Measurements from ENCODE around the gene ARHGAP42.

ARHGAP42 gene

GRCh38 chr11:101028644-101029043 lies 341.6 kb downstream of the ARHGAP42 start:
- Histone ChIP-seq H3K4me3 (no peak overlapping the region), H3K9me3 (ENCODE audit: low read depth, low read length) (no peaks in the 10 kb centered on the region), H3K27ac (no peak overlapping the region), H3K9ac (ENCODE audit: insufficient read length) (no peak overlapping the region), H3K36me3 (ENCODE audit: insufficient read depth, low read length) (no peaks in the 10 kb centered on the region)
- DNase-seq (ENCODE audit: low read depth, low spot score), result no peak
- TF ChIP-seq FOXP2 (optimal IDR thresholded peaks at IDR 0.05; ENCODE audit: control extremely low read depth, extremely low read length, insufficient read depth) (no peak), EZH2 (IDR thresholded peaks at IDR 0.05) (no peak), POLR2AphosphoS5 (IDR thresholded peaks at IDR 0.05; ENCODE audit: borderline replicate concordance, low read depth, low read length) (no peak)

GRCh38 chr11:101030015-101030414 lies 342.9 kb downstream of the ARHGAP42 start:
- H3K27ac ChIP-seq, result no peak overlapping the region
- no peak overlapping the region for H3K9ac ChIP-seq (ENCODE audit: insufficient read length)
- no peak overlapping the region for H3K4me3 ChIP-seq
- DNase-seq (ENCODE audit: low read depth, low spot score), result no peak
- H3K36me3 ChIP-seq (ENCODE audit: insufficient read depth, low read length), result no peaks in the 10 kb centered on the region
- TF ChIP-seq EZH2 (IDR thresholded peaks at IDR 0.05), result no peak
- TF ChIP-seq FOXP2 (optimal IDR thresholded peaks at IDR 0.05; ENCODE audit: control extremely low read depth, extremely low read length, insufficient read depth), result no peak
- no peak for TF ChIP-seq POLR2AphosphoS5 (IDR thresholded peaks at IDR 0.05; ENCODE audit: borderline replicate concordance, low read depth, low read length)
- H3K9me3 ChIP-seq (ENCODE audit: low read depth, low read length), result no peaks in the 10 kb centered on the region

GRCh38 chr11:101030692-101031091 lies 343.6 kb downstream of the ARHGAP42 start:
- no peak for DNase-seq (ENCODE audit: low read depth, low spot score)
- Histone ChIP-seq H3K36me3 (ENCODE audit: insufficient read depth, low read length) (no peaks in the 10 kb centered on the region), H3K9ac (ENCODE audit: insufficient read length) (no peak overlapping the region), H3K9me3 (ENCODE audit: low read depth, low read length) (no peaks in the 10 kb centered on the region), H3K27ac (no peak overlapping the region), H3K4me3 (no peak overlapping the region)
- TF ChIP-seq FOXP2 (optimal IDR thresholded peaks at IDR 0.05; ENCODE audit: control extremely low read depth, extremely low read length, insufficient read depth), result no peak
- TF ChIP-seq POLR2AphosphoS5 (IDR thresholded peaks at IDR 0.05; ENCODE audit: borderline replicate concordance, low read depth, low read length), result no peak

GRCh38 chr11:101031713-101032112 lies 344.6 kb downstream of the ARHGAP42 start:
- H3K36me3 ChIP-seq (ENCODE audit: insufficient read depth, low read length), result no peaks in the 10 kb centered on the region
- TF ChIP-seq EZH2 (IDR thresholded peaks at IDR 0.05), result no peak
- TF ChIP-seq POLR2AphosphoS5 (IDR thresholded peaks at IDR 0.05; ENCODE audit: borderline replicate concordance, low read depth, low read length), result no peak
- TF ChIP-seq FOXP2 (optimal IDR thresholded peaks at IDR 0.05; ENCODE audit: control extremely low read depth, extremely low read length, insufficient read depth), result no peak
- H3K27ac ChIP-seq, result no peak overlapping the region
- DNase-seq (ENCODE audit: low read depth, low spot score), result no peak
- H3K4me3 ChIP-seq, result no peak overlapping the region
- no peak overlapping the region for H3K9ac ChIP-seq (ENCODE audit: insufficient read length)
- no peaks in the 10 kb centered on the region for H3K9me3 ChIP-seq (ENCODE audit: low read depth, low read length)

GRCh38 chr11:101032991-101033390 lies 345.9 kb downstream of the ARHGAP42 start:
- no peak for DNase-seq (ENCODE audit: low read depth, low spot score)
- Histone ChIP-seq H3K9ac (ENCODE audit: insufficient read length) (no peak overlapping the region), H3K4me3 (no peak overlapping the region), H3K36me3 (ENCODE audit: insufficient read depth, low read length) (no peaks in the 10 kb centered on the region), H3K27ac (no peak overlapping the region), H3K9me3 (ENCODE audit: low read depth, low read length) (no peaks in the 10 kb centered on the region)
- TF ChIP-seq POLR2AphosphoS5 (IDR thresholded peaks at IDR 0.05; ENCODE audit: borderline replicate concordance, low read depth, low read length), result no peak
- TF ChIP-seq FOXP2 (optimal IDR thresholded peaks at IDR 0.05; ENCODE audit: control extremely low read depth, extremely low read length, insufficient read depth), result no peak
- no peak for TF ChIP-seq EZH2 (IDR thresholded peaks at IDR 0.05)

GRCh38 chr11:101034076-101034475 lies 347.0 kb downstream of the ARHGAP42 start:
- no peak overlapping the region for H3K9ac ChIP-seq (ENCODE audit: insufficient read length)
- no peak for DNase-seq (ENCODE audit: low read depth, low spot score)
- H3K27ac ChIP-seq, result no peak overlapping the region
- H3K4me3 ChIP-seq, result no peak overlapping the region
- no peak for TF ChIP-seq POLR2AphosphoS5 (IDR thresholded peaks at IDR 0.05; ENCODE audit: borderline replicate concordance, low read depth, low read length)
- H3K9me3 ChIP-seq (ENCODE audit: low read depth, low read length), result no peaks in the 10 kb centered on the region
- H3K36me3 ChIP-seq (ENCODE audit: insufficient read depth, low read length), result no peaks in the 10 kb centered on the region

GRCh38 chr11:101035872-101036271 lies 348.8 kb downstream of the ARHGAP42 start:
- DNase-seq (ENCODE audit: low read depth, low spot score), result no peak
- H3K9me3 ChIP-seq (ENCODE audit: low read depth, low read length), result no peaks in the 10 kb centered on the region
- H3K9ac ChIP-seq (ENCODE audit: insufficient read length), result no peak overlapping the region
- TF ChIP-seq EZH2 (IDR thresholded peaks at IDR 0.05), result no peak
- TF ChIP-seq FOXP2 (optimal IDR thresholded peaks at IDR 0.05; ENCODE audit: control extremely low read depth, extremely low read length, insufficient read depth), result no peak
- no peak for TF ChIP-seq POLR2AphosphoS5 (IDR thresholded peaks at IDR 0.05; ENCODE audit: borderline replicate concordance, low read depth, low read length)
- no peaks in the 10 kb centered on the region for H3K36me3 ChIP-seq (ENCODE audit: insufficient read depth, low read length)
- H3K27ac ChIP-seq, result no peak overlapping the region
- no peak overlapping the region for H3K4me3 ChIP-seq

Data from SK-N-MC (cell line).